ENCODE results near the gene GRP. TPM values are rescaled to one million over a fixed set of nuclear protein-coding genes. Genes with fewer than 3 reads are reported as not detected.
A peak's percentile ranks its signal among the peaks of the same experiment; 100 is the strongest.

Gene GRP
- total RNA-seq, 1 donor from 2014 or later = not detected

- no peak for DNase-seq (ENCODE audit: low spot score)
- TF ChIP-seq CTCF (IDR thresholded peaks at IDR 0.05; ENCODE audit: unreplicated experiment) = no peak
- peaks cover 4% of the 10 kb centered on the region for H3K36me3 Mint-ChIP-seq (ENCODE audit: low read depth, unreplicated experiment)
- H3K27me3 Mint-ChIP-seq (ENCODE audit: unreplicated experiment) = peaks cover 42% of the 10 kb centered on the region
- no peak overlapping the region for H3K4me3 Mint-ChIP-seq (ENCODE audit: unreplicated experiment)
- H3K4me1 Mint-ChIP-seq (ENCODE audit: unreplicated experiment) = peaks cover 10% of the 10 kb centered on the region
- H3K9me3 Mint-ChIP-seq (ENCODE audit: unreplicated experiment) = no peaks in the 10 kb centered on the region
- no peak overlapping the region for H3K27ac Mint-ChIP-seq (ENCODE audit: unreplicated experiment)
These were observed 52.4 kb downstream of the GRP start for GRCh38 chr18:59272221-59272888.

GRCh38 chr18:59272891-59273758 lies 53.2 kb downstream of the GRP start, which contains the start of gene RAX:
RAX (minus strand) TSS chr18:59273454; CDS start chr18:59273206, 248 bp downstream.
- H3K9me3 Mint-ChIP-seq (ENCODE audit: unreplicated experiment) = no peaks in the 10 kb centered on the region
- peak within 1 kb of the TSS; percentile 69 for H3K4me3 Mint-ChIP-seq (ENCODE audit: unreplicated experiment)
- peaks cover 35% of the 10 kb centered on the region for H3K27me3 Mint-ChIP-seq (ENCODE audit: unreplicated experiment)
- peaks cover 4% of the 10 kb centered on the region for H3K36me3 Mint-ChIP-seq (ENCODE audit: low read depth, unreplicated experiment)
- H3K27ac Mint-ChIP-seq (ENCODE audit: unreplicated experiment) = no peak within 1 kb of the TSS
- TF ChIP-seq CTCF (IDR thresholded peaks at IDR 0.05; ENCODE audit: unreplicated experiment) = no peak
- peaks cover 6% of the 10 kb centered on the region for H3K4me1 Mint-ChIP-seq (ENCODE audit: unreplicated experiment)
- peak; percentile 75 for DNase-seq (ENCODE audit: low spot score)

GRCh38 chr18:59273759-59274532 lies 54.0 kb downstream of the GRP start:
- no peak overlapping the region for H3K27ac Mint-ChIP-seq (ENCODE audit: unreplicated experiment)
- H3K36me3 Mint-ChIP-seq (ENCODE audit: low read depth, unreplicated experiment) = peaks cover 4% of the 10 kb centered on the region
- H3K27me3 Mint-ChIP-seq (ENCODE audit: unreplicated experiment) = peaks cover 34% of the 10 kb centered on the region
- DNase-seq (ENCODE audit: low spot score) = no peak
- H3K4me3 Mint-ChIP-seq (ENCODE audit: unreplicated experiment) = peak overlapping the region; percentile 69
- no peaks in the 10 kb centered on the region for H3K9me3 Mint-ChIP-seq (ENCODE audit: unreplicated experiment)
- TF ChIP-seq CTCF (IDR thresholded peaks at IDR 0.05; ENCODE audit: unreplicated experiment) = no peak
- peaks cover 4% of the 10 kb centered on the region for H3K4me1 Mint-ChIP-seq (ENCODE audit: unreplicated experiment)

- no peaks in the 10 kb centered on the region for H3K9me3 Mint-ChIP-seq (ENCODE audit: unreplicated experiment)
- TF ChIP-seq CTCF (IDR thresholded peaks at IDR 0.05; ENCODE audit: unreplicated experiment) = no peak
- no peak overlapping the region for H3K27ac Mint-ChIP-seq (ENCODE audit: unreplicated experiment)
- no peak overlapping the region for H3K4me3 Mint-ChIP-seq (ENCODE audit: unreplicated experiment)
- peaks cover 4% of the 10 kb centered on the region for H3K36me3 Mint-ChIP-seq (ENCODE audit: low read depth, unreplicated experiment)
- H3K27me3 Mint-ChIP-seq (ENCODE audit: unreplicated experiment) = peaks cover 32% of the 10 kb centered on the region
- no peak for DNase-seq (ENCODE audit: low spot score)
- H3K4me1 Mint-ChIP-seq (ENCODE audit: unreplicated experiment) = peaks cover 4% of the 10 kb centered on the region
These were observed 54.6 kb downstream of the GRP start for GRCh38 chr18:59274533-59274928.

All from endothelial cell (in vitro differentiated cells).